Measurements from ENCODE around the gene GOLGA8S. TPM values are rescaled to one million over a fixed set of nuclear protein-coding genes. Genes with fewer than 3 reads are reported as not detected.
"Not testable (repeated sequence)": the region's sequence is repeated elsewhere in the genome, so short reads cannot be mapped to it uniquely, and the experiment has no call there.

GOLGA8S gene
- 0.29 TPM for total RNA-seq

- not testable (repeated sequence) for DNase-seq (ENCODE audit: low spot score)
These were observed at the start of gene GOLGA8S for GRCh38 chr15:23354448-23354847. Gene GOLGA8S (plus strand): TSS chr15:23354748. CDS start chr15:23354810, 62 bp downstream.

DNA sequence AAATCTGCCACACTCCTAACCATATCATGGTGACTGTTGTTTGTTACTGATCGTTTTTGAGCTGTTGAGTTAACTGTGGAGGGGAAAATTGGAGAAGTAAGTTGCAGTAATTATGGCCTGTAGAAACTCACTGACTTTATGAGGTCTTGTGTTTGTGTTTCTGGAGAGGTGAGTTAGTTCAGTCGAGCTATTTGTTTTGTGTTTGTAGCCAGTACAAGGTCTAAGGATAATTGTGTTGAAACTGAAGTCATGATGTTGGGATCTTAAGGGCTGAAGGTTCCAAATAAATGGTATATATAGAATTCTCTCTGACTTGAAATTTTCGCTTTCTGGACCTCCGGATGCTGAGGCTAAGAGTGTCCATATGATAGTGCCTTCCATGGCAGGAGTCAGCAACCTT, 49.7 kb upstream of the GOLGA8S start:
- DNase-seq (ENCODE audit: low spot score), result not testable (repeated sequence)

GRCh38 chr15:23305921-23306320, 48.6 kb upstream of the GOLGA8S start:
- DNase-seq (ENCODE audit: low spot score), result not testable (repeated sequence)

- not testable (repeated sequence) for DNase-seq (ENCODE audit: low spot score)
These were observed 43.3 kb upstream of the GOLGA8S start for GRCh38 chr15:23311233-23311632.

GRCh38 chr15:23334096-23334495, 20.5 kb upstream of the GOLGA8S start, which contains the start of gene GOLGA6L26:
Gene GOLGA6L26 (minus strand): TSS chr15:23334196. CDS start chr15:23334135, 61 bp downstream.
- DNase-seq (ENCODE audit: low spot score), result not testable (repeated sequence)

GRCh38 chr15:23362622-23363021, 8.1 kb downstream of the GOLGA8S start:
- not testable (repeated sequence) for DNase-seq (ENCODE audit: low spot score)

GRCh38 chr15:23364261-23364660, 9.7 kb downstream of the GOLGA8S start:
- DNase-seq (ENCODE audit: low spot score), result not testable (repeated sequence)

DNA sequence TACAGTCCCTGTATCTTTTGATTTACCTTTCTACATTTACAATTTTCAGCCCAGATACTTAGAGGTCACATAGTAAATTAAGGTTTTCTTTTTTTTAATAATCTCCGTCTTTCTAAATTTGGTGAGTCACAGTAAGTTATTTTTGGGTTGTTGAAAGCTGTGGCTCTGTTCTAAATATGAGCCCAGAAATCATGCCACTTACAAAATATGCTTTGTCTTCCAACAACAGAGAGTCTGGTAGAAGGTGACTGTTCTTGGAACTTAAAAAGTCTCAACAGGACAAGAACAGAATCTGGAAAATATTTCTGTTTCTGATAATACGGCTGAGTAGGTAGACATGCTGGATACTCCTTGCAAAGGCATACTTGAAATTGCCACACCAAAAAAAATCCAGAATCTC, 16.0 kb downstream of the GOLGA8S start:
- DNase-seq (ENCODE audit: low spot score), result no peak

GRCh38 chr15:23371134-23371533, 16.6 kb downstream of the GOLGA8S start:
- DNase-seq (ENCODE audit: low spot score), result not testable (repeated sequence)

- not testable (repeated sequence) for DNase-seq (ENCODE audit: low spot score)
These were observed 17.3 kb downstream of the GOLGA8S start for GRCh38 chr15:23371868-23372267.

GRCh38 chr15:23372284-23372683, 17.7 kb downstream of the GOLGA8S start:
- no peak for DNase-seq (ENCODE audit: low spot score)

DNA sequence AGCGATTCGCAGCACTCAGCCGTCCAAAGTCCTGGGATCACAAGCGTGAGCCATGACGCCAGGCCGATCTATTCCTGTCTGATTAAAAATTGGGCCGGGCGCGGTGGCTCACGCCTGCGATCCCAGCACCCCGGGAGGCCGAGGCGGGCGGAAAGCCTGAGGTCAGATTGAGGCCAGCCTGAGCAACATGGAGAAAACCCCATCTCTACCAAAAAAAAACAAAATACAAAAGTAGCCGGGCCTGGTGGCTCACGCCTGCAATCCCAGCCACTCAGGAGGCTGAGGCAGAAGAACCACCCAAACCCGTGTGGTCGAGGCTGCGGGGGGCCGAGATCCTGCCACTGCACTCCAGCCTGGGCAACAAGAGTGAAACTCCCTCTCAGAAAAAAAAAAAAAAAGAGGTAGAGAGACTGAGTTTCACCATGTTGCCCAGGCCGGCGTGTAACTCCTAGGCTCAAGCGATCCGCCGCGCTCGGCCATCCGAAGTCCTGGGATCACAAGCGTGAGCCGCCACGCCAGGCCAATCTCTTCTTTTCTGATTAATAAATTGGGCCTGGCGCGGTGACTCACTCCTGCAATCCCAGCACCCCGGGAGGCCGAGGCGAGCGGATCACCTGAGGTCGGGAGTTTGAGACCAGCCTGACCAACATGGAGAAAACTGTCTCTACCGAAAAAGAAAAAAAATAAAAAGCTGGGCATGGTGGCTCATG, 18.5 kb downstream of the GOLGA8S start:
- not testable (repeated sequence) for DNase-seq (ENCODE audit: low spot score)

DNA sequence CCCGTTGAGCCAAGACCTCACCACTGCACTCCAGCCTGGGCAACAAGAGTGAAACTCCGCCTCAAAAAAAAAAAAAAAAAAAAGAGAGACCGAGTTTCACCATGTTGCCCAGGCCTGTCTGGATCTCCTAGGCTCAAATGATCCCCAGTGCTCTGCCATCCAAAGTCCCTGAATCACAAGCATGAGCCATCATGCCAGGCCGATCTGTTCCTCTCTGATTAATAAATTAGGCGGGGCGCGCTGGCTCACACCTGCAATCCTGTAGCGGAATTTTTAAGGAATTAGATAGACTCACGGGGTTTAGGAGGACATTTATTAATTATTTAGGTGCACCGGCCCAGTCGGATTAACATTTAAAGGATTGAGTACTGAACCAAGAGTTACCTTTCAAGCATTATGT, 19.7 kb downstream of the GOLGA8S start:
- DNase-seq (ENCODE audit: low spot score), result not testable (repeated sequence)

DNA sequence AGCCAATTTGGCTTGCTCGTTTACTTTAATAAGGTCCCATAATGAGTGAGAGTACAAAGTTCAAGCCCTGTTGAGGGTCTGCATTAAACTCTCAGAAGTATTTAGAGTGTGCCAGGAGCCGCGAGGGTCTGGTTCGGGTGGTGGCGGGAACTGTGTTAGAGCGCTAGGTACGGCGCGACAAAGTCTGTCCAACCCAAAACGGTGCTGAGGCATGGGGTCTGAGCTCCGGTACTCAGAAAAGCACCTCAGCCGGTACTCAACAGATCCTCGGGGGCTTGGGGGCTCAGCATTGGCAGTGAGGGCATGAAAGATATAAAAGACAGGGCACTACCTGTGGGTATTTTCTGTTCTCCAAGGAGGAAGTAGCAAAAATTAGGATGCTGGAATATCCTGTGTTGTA, 24.4 kb downstream of the GOLGA8S start:
- DNase-seq (ENCODE audit: low spot score), result not testable (repeated sequence)

DNA sequence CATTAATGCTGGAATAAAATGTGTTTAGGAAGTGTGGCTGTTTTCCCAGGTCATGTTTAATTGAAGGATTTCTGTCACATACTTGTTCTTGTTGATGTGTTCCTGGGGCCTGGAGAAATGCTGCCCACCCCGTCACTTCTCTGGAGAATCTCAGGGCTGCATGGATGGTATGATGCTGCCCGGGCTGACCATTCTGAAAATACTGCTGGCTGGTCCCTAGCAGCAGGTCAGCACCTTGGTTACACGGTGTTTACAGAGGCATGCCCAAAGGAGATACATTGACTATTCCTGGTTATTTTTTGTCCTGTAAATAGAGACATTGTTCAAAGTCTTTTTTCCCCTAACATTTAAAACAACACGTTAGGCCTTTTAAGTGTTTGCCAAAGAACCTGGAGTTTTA, 26.2 kb downstream of the GOLGA8S start:
- DNase-seq (ENCODE audit: low spot score), result not testable (repeated sequence)

- not testable (repeated sequence) for DNase-seq (ENCODE audit: low spot score)
These were observed 26.6 kb downstream of the GOLGA8S start for GRCh38 chr15:23381192-23381591.

DNA sequence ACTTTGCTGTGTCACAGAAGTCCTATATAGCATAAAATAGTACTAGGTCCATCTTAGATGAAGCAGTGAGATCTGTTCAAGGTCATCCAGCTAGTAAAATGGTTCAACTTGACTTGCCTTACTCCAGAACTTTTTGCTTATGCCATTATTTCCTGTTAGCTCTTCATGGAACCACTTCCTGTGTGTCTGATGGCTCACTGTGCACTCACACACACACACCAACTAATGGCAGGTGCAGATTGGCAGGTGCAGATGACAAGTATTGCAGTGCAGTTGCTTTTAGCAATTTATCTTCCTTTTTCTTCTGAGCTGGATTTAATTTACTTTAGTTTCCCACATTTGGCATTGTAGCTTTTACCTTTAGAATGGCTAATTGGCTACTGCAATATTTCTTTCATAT, 29.8 kb downstream of the GOLGA8S start:
- no peak for DNase-seq (ENCODE audit: low spot score)

- no peak for DNase-seq (ENCODE audit: low spot score)
These were observed 31.4 kb downstream of the GOLGA8S start for GRCh38 chr15:23385886-23386430.

GRCh38 chr15:23387621-23388190, 33.2 kb downstream of the GOLGA8S start:
- no peak for DNase-seq (ENCODE audit: low spot score)

GRCh38 chr15:23395030-23395692, 40.6 kb downstream of the GOLGA8S start:
- DNase-seq (ENCODE audit: low spot score), result no peak

DNA sequence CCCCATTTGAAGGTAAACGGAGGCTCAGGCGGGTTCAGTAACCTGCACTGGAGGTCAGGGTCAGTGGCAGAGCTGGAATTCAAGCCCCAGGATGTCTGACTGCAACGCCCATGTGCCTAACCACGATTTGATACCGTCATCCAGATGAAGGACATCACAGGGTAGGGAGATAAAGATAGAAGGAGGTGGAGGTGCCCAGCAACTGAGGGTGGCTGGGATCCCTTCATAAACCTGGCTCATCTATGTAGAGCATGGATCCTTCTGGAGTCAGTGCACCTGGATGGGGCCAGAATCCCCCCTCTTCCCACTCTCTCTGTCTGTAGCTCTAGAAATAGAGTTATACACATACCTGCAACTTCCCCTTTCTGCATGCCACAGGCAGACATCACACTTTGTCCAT, 41.3 kb downstream of the GOLGA8S start:
- no peak for DNase-seq (ENCODE audit: low spot score)

GRCh38 chr15:23397779-23398178, 43.2 kb downstream of the GOLGA8S start:
- no peak for DNase-seq (ENCODE audit: low spot score)
